Measurements from ENCODE around the gene DPT. TPM values are rescaled to one million over a fixed set of nuclear protein-coding genes. Genes with fewer than 3 reads are reported as not detected.

DPT gene
- polyA plus RNA-seq, 3 donors = not detected

GRCh38 chr1:168763031-168763430, 34.0 kb upstream of the DPT start:
- no peak overlapping the region for H3K27ac ChIP-seq (ENCODE audit: low read depth in 1 of 2, low read length in 2 of 2)
- no peak overlapping the region for H3K9ac ChIP-seq (ENCODE audit: insufficient read depth, low read length, poor library complexity, severe bottlenecking)
- Mint-ChIP-seq H3K9me3 (no peaks in the 10 kb centered on the region), H3K36me3 (no peaks in the 10 kb centered on the region), H3K27ac (no peak overlapping the region), H3K4me1 (no peaks in the 10 kb centered on the region), H3K4me3 (no peak overlapping the region), H3K27me3 (ENCODE audit: low read depth in 3 of 3) (no peaks in the 10 kb centered on the region)
- no peaks in the 10 kb centered on the region for H3K9me3 ChIP-seq (replicated peaks in 1 of 2; ENCODE audit: control insufficient read depth in 1 of 2, insufficient read depth in 1 of 2, low read length in 2 of 2)
- no peak for DNase-seq
- no peaks in the 10 kb centered on the region for H3K79me2 ChIP-seq (ENCODE audit: insufficient read depth, low read length)
- no CpG with 5 or more reads among the region's 3 CpGs for WGBS (ENCODE audit: insufficient coverage)
- no peak for TF ChIP-seq CTCF (IDR thresholded peaks at IDR 0.05)
- H3K4me1 ChIP-seq (ENCODE audit: control insufficient read depth in 1 of 2, insufficient read depth in 2 of 2, low read length in 2 of 2) = no peaks in the 10 kb centered on the region
- H3K27me3 ChIP-seq (ENCODE audit: control insufficient read depth in 2 of 2, insufficient read depth in 2 of 2, low read length in 2 of 2) = no peaks in the 10 kb centered on the region
- intact Hi-C loops (cut with micrococcal nuclease) = no loop called here
- H3K4me3 ChIP-seq (replicated peaks in 1 of 3; ENCODE audit: low read depth in 2 of 3, low read length in 3 of 3) = no peak overlapping the region
- H2AFZ ChIP-seq (ENCODE audit: insufficient read depth, low read depth, low read length, poor library complexity, severe bottlenecking) = no peak overlapping the region
- H4K20me1 ChIP-seq (ENCODE audit: insufficient read depth, low read length) = no peaks in the 10 kb centered on the region
- H3K36me3 ChIP-seq (replicated peaks in 1 of 2; ENCODE audit: control insufficient read depth in 1 of 2, insufficient read depth in 2 of 2, low read length in 2 of 2) = no peaks in the 10 kb centered on the region
- no peak overlapping the region for H3K4me2 ChIP-seq (replicated peaks; ENCODE audit: extremely low read depth, low read length, poor library complexity, severe bottlenecking)

GRCh38 chr1:168762473-168762872, 33.5 kb upstream of the DPT start:
- Histone ChIP-seq H3K9me3 (replicated peaks in 1 of 2; ENCODE audit: control insufficient read depth in 1 of 2, insufficient read depth in 1 of 2, low read length in 2 of 2) (no peaks in the 10 kb centered on the region), H3K9ac (ENCODE audit: insufficient read depth, low read length, poor library complexity, severe bottlenecking) (no peak overlapping the region), H4K20me1 (ENCODE audit: insufficient read depth, low read length) (no peaks in the 10 kb centered on the region), H3K4me3 (replicated peaks in 1 of 3; ENCODE audit: low read depth in 2 of 3, low read length in 3 of 3) (no peak overlapping the region), H3K79me2 (ENCODE audit: insufficient read depth, low read length) (no peaks in the 10 kb centered on the region), H3K36me3 (replicated peaks in 1 of 2; ENCODE audit: control insufficient read depth in 1 of 2, insufficient read depth in 2 of 2, low read length in 2 of 2) (no peaks in the 10 kb centered on the region), H3K27ac (ENCODE audit: low read depth in 1 of 2, low read length in 2 of 2) (no peak overlapping the region), H3K4me2 (replicated peaks; ENCODE audit: extremely low read depth, low read length, poor library complexity, severe bottlenecking) (no peak overlapping the region), H3K27me3 (ENCODE audit: control insufficient read depth in 2 of 2, insufficient read depth in 2 of 2, low read length in 2 of 2) (no peaks in the 10 kb centered on the region), H3K4me1 (ENCODE audit: control insufficient read depth in 1 of 2, insufficient read depth in 2 of 2, low read length in 2 of 2) (no peaks in the 10 kb centered on the region), H2AFZ (ENCODE audit: insufficient read depth, low read depth, low read length, poor library complexity, severe bottlenecking) (no peak overlapping the region)
- Mint-ChIP-seq H3K4me1 (no peaks in the 10 kb centered on the region), H3K4me3 (no peak overlapping the region), H3K9me3 (no peaks in the 10 kb centered on the region), H3K27me3 (ENCODE audit: low read depth in 3 of 3) (no peaks in the 10 kb centered on the region), H3K27ac (no peak overlapping the region), H3K36me3 (no peaks in the 10 kb centered on the region)
- no peak for TF ChIP-seq CTCF (IDR thresholded peaks at IDR 0.05)
- DNase-seq = no peak
- 100% methylated on average over 1 of the region's 4 CpGs for WGBS (ENCODE audit: insufficient coverage)
- intact Hi-C loops (cut with micrococcal nuclease) = no loop called here

All from CD14-positive monocyte (primary cell).